Pulmonary artery endothelial cell (primary cell): ENCODE data around the gene DDX24. TPM values are rescaled to one million over a fixed set of nuclear protein-coding genes. Genes with fewer than 3 reads are reported as not detected.

Source experiments
- DNase-seq: peaks from one replicate; pipeline ENCODE4 v3.0.0-alpha.2; 2011; ENCODE audit warnings: low read depth, low spot score
- total RNA-seq: library from RNA; depleted of rRNA; stranded (reverse); fragments of >200 nt; gene quantifications from 2 replicates; pipeline ENCODE4 v1.2.3, GENCODE V29; 2014

DDX24 gene
- total RNA-seq, 1 donor from 2014 or later: 110 TPM

GRCh38 chr14:94115058-94115591, 34.1 kb upstream of the DDX24 start:
- no peak for DNase-seq

DNA sequence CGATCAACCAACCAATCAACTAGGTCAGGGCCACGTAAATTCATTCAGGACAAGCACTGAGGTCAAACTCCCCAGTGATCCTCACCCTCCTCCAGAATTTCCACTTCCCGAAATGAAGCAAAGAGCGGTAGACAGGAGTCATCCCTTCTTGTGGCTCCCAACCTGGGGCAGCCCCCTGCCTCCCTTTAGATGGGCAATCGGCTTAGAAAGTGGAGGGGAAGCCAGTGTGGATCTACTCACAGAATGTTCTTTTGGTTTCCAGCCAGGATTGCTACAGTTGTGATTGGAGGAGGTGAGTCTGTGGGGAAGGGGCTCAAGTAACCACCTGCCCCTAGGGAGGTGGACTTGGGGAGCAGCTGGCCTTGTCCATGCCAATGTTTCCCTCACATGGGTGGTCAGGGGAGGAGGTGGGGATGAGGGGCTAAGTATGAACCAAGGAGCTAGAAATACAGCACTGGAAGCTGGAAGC, 33.6 kb upstream of the DDX24 start:
- no peak for DNase-seq

DNA sequence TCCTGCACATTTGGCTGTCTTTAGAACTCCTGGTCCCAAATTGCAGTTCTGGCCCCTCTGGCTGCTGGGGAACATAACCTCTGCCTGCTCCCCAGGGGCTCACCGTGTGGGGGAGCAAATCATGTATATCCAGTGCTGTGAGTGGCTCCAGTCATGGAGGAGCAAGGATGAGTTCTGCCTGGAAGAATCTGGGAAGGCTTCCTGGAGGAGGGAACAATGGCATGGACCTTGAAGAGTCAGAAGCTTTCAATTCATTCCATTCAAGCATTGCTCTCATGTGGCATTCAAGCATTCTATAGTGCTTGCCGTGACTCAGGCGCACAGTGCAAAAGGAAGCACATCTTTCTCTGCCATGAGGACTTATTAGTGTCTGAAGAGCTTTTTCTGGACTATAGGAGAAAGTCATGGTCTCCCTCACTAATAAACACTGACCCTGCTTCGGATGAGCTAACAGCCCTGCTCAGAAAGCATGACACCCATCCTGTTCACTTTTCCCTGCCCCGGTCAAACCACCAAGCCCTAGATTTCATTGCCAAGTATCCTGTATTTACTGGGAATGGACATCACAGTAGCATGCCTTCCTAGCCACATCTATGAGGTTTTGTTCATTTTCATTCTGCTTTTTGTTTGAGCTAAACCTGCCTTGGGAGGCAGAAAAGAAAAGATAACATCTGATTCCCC, 33.0 kb upstream of the DDX24 start:
- DNase-seq: no peak

DNA sequence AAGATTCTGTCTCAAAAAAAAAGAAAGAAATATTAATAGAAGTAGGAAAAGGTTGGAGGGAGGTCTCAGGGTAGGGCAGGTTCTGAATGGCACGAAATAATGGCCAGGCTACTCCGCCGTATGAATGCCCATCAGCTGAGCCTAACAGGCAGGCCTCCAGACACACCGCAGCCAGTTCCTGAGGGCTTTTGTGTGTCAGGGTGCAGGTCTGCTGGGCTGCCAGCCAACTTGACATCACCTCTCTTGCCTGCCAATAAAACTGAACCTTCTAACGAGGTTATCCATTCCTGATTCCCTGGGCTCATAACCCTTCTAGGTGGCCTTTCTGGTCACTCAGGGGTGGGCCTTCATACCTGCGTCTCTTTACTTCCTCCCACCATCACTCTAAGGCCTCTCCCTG, 32.5 kb upstream of the DDX24 start:
- peak; percentile 22 for DNase-seq

DNA sequence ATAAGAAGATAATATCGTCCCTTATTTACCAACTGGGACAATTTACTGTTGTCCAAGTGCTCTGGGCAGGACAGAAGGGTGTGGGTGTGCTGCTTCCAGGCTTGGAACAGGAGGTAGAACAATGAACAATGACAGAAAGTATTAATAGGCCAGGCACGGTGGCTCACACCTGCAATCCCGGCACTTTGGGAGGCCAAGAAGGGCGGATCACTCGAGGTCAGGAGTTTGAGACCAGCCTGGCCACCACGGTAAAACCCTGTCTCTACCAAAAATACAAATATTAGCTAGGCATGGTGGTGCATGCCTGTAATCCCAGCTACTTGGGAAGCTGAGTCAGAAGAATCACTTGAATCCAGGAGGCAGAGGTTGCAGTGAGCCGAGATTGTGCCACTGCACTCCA, 32.1 kb upstream of the DDX24 start:
- DNase-seq: no peak

DNA sequence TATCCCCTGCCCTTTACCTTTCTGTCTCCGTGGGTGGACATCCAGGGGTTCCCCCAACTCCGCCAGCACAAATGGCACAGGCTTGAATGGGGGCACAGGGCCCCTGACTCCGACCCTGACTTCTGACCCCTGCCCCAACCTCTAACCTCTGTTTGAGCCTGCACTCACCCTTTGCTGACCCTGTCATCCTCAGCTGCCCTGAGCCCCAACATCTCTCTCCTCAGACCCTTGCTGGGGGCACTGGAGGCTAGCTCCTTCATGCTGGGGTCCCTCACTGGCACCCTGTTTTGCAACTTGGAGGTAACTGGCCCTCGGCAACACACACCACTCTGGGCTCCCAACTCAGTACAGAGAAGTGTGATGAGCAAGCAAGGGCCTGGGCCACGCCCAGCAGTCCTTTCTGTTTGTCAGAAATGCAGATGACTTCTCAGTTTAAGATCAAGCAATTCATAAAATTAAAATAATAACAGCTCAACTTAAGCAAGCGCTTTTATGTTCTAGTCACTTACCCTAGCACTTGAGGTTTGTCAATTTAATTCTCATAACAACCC, 31.6 kb upstream of the DDX24 start:
- DNase-seq: no peak

DNA sequence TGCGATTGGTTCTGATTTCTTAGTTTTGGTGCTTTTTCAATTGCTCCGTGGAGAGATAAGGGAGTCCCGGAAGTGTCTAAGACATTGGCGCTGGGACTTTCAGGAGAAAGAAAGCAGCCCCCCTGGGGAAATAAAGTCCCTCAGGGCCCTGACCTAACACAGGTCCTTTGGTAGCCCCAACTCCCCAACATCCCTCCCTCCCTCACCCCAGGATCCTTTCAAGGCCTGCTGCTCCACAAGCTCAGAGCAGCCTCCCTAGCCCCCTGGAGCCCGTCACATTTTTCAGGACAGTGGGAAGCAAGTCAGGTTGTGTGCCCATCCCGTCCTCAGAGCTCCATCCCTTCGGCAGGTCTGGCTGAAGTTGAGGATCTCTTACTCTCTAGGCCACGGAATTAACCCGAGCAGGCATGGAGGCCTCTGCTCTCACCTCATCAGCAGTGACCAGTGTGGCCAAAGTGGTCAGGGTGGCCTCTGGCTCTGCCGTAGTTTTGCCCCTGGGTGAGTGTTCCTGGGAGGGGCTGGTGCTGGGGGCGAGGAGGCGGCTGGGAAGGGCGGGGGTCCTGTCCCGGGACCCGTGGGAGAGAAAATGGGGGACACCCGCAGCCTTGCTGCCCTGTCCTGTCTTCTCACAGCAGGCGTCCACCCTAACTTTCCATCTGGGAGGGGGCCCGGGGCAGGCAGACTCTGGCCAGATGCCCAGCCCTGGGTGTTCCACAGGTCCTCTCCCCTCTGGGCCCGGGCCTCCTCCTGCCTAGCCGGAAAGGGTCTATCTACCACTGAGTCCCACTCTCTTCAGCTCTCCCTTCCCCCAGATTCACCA, 30.5 kb upstream of the DDX24 start:
- no peak for DNase-seq

- peak; percentile 78 for DNase-seq
Measured at GRCh38 chr14:94110552-94111181, 29.7 kb upstream of the DDX24 start, which contains the start of gene IFI27. Gene IFI27, plus strand, starts transcription at chr14:94110736.

GRCh38 chr14:94109915-94110250, 28.9 kb upstream of the DDX24 start:
- DNase-seq: no peak

DNA sequence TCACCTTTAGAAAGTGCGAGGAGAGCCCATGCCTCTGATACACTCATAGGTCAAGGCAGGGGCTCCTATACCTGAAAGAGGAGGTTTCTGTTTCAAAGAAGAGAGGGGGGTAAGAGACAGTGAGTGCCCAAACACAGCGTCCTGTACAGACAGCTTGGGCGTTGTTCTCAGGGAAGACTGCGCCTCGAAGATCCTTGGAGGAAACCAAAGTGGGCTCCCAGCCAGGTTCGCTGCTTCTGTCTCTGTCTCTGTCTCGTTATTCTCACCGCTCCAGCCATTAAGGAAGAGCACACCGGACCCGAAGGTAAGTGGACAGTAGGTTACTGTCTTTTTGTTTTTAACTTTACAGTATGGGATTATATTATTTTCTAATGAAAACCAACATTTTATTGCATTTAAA, 23.7 kb upstream of the DDX24 start:
- no peak for DNase-seq

DNA sequence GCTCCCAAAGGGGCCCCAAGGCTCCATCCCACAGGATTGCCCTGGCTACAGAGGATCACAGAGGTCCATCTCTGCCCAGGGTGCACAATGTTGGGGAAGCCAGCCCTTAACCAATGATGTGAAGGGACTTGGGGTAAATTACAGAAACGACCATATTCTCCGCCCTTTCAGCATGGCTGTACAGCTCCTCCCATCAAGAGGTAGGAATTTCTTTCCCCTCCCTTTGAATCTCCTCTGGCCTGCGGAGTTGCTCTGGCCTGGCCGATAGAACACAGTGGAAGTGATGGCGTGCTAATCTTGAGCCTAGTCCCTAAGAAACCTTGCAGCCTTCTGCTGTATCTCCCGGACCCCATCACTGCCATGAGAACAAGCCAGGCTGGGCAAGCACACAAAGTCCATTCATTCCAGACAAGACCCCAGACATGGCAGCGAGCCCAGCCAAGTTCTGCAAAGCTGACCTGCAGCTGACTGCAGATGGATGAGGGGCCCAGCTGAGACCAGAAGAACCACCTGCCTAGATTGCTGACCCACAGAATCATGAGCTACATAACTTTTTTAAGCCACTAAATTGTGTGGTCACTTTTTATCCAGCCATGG, 22.6 kb upstream of the DDX24 start:
- no peak for DNase-seq

DNA sequence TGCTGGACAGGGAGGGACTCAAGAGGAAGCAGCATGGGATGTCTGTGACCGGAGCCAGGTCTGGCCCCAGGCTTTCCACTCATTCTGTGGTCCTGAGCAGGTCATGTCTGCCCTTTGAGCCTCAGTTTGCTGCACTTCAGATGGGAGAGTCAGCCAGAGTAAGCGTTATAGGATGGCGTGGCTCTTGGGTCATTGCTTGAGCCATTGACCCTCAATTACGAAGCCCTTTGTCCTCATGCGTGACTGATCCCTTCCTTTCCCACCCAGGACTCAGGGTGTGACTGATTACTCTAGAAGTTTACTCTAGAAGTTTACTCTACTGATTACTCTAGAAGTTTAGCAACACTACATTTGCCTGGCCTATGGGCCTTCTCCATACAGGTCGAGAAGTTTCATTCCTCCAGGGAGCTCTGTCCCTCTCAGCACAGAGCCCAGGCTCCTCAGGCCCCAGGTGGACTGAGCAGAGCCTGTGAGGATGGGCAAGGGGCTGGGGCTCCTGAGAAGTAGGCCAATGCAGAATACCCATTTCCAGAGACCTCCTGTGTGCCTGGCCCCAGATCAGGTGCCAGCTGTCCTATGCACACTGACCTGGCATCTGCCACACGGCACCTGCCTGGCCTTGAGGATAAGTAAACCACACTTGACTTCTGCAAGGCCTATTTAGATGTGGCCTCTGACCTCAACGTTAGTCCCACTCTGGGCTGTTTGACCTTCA, 21.9 kb upstream of the DDX24 start:
- DNase-seq: no peak

DNA sequence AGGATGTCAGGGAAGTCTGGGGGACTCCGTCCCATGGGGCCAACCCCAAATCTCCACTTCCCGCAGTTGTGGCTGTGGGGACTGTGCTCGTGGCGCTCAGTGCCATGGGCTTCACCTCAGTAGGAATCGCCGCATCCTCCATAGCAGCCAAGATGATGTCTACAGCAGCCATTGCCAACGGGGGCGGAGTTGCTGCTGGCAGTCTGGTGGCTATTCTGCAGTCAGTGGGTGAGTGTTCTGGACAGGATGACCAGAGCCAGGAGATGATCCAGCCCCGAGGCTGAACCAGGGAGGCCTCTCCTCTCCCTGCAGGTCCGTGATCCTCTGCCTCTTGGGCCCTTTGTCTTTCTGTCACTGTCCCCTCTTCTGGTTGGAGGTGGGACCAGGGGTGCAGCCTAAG, 20.7 kb upstream of the DDX24 start:
- DNase-seq: no peak

- no peak for DNase-seq
Measured at GRCh38 chr14:94100847-94101246, 19.8 kb upstream of the DDX24 start.

GRCh38 chr14:94099006-94099405, 18.0 kb upstream of the DDX24 start:
- no peak for DNase-seq

GRCh38 chr14:94098326-94098992, 17.5 kb upstream of the DDX24 start:
- no peak for DNase-seq

DNA sequence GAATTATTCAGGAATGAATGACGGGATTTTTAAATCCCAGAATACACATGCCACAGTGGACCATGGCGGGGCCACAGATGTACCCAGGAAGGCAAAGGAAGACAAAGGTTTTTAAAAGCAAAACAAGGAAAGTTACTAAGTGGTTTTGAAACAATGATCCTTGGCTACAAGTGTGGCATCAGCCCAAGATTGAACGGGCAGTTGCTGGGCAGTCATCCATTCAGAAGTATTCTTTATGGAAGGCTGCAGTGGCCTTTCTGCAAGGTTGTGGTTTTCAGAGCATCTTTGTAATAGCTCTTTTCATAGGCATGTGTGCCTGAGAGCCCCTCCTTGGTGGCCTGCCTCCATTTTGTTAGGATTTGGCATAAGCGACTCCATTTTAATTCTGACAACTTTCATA, 16.1 kb upstream of the DDX24 start:
- no peak for DNase-seq

DNA sequence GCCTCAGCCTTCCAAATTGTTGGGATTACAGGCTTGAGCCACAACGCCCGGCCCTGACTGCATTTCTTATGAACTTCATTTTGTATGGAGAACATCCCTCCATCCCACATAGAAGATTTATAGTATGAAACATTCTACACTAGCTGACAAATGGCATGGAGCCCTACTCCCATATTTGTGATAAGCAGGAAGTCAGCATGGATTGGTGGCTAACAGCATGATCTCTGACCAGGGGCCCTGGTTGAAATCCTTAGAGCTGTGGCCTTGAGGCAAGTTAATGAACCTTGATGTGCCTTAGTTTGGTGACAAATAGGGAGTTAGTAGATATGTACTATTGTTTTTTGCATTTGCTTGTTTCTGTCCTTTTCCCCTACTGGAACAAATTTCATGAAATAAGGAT, 12.4 kb upstream of the DDX24 start:
- no peak for DNase-seq

DNA sequence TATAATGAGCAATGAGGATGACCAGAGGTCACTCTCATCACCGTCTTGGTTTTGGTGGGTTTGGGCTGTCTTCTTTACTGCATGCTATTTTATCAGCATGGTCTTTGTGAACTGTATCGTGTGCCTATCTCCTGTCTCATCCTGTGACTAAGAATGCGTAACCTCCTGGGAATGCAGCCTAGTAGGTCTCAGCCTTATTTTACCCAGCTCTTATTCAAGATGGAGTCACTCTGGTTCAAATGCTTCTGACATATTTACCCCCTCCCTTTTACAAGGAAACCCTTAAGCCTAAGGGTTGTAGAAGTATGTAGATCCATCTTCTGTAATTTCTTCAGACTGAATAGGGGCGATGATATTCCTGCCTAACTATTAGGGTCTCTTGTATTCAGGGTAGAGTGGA, 8.5 kb upstream of the DDX24 start:
- no peak for DNase-seq

- no peak for DNase-seq
Measured at GRCh38 chr14:94088516-94088915, 7.5 kb upstream of the DDX24 start.
